ENCODE measurements around the gene ARHGAP32.

DNA sequence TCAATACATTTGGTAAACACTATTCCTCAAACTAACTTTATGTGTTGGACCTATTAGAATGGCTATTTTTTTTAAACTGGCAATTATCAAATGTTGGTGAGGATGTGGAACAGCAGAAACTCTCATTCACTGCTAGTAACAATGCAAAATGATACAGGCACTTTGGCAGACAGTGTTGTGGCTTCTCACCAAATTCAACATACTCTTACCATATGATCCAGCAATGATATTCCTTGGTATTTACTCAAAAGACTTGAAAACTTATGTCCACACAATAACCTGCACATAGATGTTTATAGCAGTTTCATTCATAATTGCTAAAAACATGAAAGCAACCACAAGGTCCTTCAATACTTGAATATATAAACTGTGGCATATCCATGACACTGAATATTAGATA, 136.9 kb downstream of the ARHGAP32 start:
- TF ChIP-seq POLR2A (IDR thresholded peaks at IDR 0.05), result no peak
- TF ChIP-seq, protein P1, sequence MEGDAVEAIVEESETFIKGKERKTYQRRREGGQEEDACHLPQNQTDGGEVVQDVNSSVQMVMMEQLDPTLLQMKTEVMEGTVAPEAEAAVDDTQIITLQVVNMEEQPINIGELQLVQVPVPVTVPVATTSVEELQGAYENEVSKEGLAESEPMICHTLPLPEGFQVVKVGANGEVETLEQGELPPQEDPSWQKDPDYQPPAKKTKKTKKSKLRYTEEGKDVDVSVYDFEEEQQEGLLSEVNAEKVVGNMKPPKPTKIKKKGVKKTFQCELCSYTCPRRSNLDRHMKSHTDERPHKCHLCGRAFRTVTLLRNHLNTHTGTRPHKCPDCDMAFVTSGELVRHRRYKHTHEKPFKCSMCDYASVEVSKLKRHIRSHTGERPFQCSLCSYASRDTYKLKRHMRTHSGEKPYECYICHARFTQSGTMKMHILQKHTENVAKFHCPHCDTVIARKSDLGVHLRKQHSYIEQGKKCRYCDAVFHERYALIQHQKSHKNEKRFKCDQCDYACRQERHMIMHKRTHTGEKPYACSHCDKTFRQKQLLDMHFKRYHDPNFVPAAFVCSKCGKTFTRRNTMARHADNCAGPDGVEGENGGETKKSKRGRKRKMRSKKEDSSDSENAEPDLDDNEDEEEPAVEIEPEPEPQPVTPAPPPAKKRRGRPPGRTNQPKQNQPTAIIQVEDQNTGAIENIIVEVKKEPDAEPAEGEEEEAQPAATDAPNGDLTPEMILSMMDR (IDR thresholded peaks at IDR 0.05), result no peak

Measured in heart left ventricle (tissue), 13 donors.